HCT116 (cell line): ENCODE data around the gene PTP4A2.

Experiments used
- ATF3 ChIP-seq: IDR thresholded peaks from 2 replicates; pipeline ENCODE4 v1.6.1; 2012
- CEBPB ChIP-seq: IDR thresholded peaks from 2 replicates; pipeline ENCODE4 v1.6.1; 2012; ENCODE audit warnings: low read depth
- CTCF ChIP-seq, 3 experiments: fragments of 200-600 bp in 1 of 3; sonication (generic) in 1 of 3; IDR thresholded peaks in 2 of 3; conservative IDR thresholded peaks in 1 of 3; 2 replicates each; pipeline ENCODE4 v1.5.1; 2012 to 2017; ENCODE audit warnings: low read depth in 2 of 3, low read length in 2 of 3, antibody characterized with exemption in 1 of 3, borderline replicate concordance in 1 of 3, control low read depth in 1 of 3, mild to moderate bottlenecking in 1 of 3, mixed read lengths in 1 of 3, mixed run types in 1 of 3, moderate library complexity in 1 of 3; ENCODE audit not compliant: insufficient read depth in 1 of 3
- EGR1 ChIP-seq: IDR thresholded peaks from 2 replicates; pipeline ENCODE4 v1.6.1; 2012; ENCODE audit warnings: low read depth
- EZH2 ChIP-seq: fragments of 200-600 bp; sonication (generic); IDR thresholded peaks from 2 replicates; pipeline ENCODE4 v1.6.1; 2017; ENCODE audit warnings: antibody characterized with exemption, mixed run types
- EZH2phosphoT487 ChIP-seq: fragments of 200-600 bp; IDR thresholded peaks from 2 replicates; pipeline ENCODE4 v1.6.1; 2018; ENCODE audit warnings: antibody characterized with exemption, borderline replicate concordance
- FOSL1 ChIP-seq: IDR thresholded peaks from 2 replicates; pipeline ENCODE4 v1.6.1; 2012; ENCODE audit warnings: low read depth
- MAX ChIP-seq: IDR thresholded peaks from 2 replicates; pipeline ENCODE4 v1.6.1; 2012
- POLR2A ChIP-seq: IDR thresholded peaks from 2 replicates; pipeline ENCODE4 v1.7.0; 2011; ENCODE audit warnings: borderline replicate concordance; ENCODE audit not compliant: insufficient read depth, insufficient read length; ENCODE audit errors: extremely low read depth
- TCF7L2 ChIP-seq: IDR thresholded peaks from 2 replicates; pipeline ENCODE4 v1.7.0; 2011; ENCODE audit warnings: borderline replicate concordance, inconsistent platforms; ENCODE audit not compliant: insufficient read depth, insufficient read length; ENCODE audit errors: extremely low read depth
- ZFX ChIP-seq: fragments of 450-650 bp; IDR thresholded peaks from 2 replicates; pipeline ENCODE4 v1.6.1; 2017

GRCh38 chr1:31869449-31869848 is 68.7 kb downstream of the PTP4A2 start:
- TF ChIP-seq POLR2A (no peak), ZFX (no peak), CTCF (IDR thresholded peaks at IDR 0.05 in 2 of 3, conservative IDR thresholded peaks at IDR 0.05 in 1 of 3; ENCODE audit: borderline replicate concordance in 1 of 3, insufficient read depth in 1 of 3, low read depth in 2 of 3, low read length in 2 of 3) (no peak), CEBPB (no peak), TCF7L2 (no peak), EZH2phosphoT487 (no peak), FOSL1 (no peak), MAX (no peak), EZH2 (no peak), EGR1 (no peak), ATF3 (no peak)
